ENCODE measurements around the gene CCIN. TPM values are rescaled to one million over a fixed set of nuclear protein-coding genes. Genes with fewer than 3 reads are reported as not detected.
"Not testable (repeated sequence)": the region's sequence is repeated elsewhere in the genome, so short reads cannot be mapped to it uniquely, and the experiment has no call there.

The CCIN gene
- not detected for polyA plus RNA-seq (2012; ENCODE audit: insufficient read depth, insufficient read length)

DNA sequence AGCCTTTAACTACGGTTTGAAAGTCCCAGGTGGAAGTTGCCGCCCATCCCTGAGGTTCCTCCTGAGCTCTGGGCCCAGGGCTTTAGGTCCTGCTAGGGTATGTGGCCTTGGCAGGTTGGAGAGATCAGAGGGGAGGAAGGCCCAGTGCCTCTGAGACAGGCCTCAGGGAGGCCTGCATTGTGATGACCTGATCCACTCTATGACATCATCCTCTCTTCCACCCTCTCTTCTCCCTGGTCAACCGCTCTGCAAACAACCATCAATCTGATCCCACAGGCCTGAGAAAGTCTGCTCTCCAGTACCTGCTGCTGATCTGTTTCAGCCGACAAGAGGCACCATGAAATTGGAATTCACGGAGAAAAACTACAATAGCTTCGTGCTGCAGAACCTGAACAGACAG is at the start of gene CCIN:
Gene CCIN, plus strand, starts transcription at position 223 of the 400 bp plus-strand sequence. Its CDS starts 115 bp downstream, at position 338.
- no peak for DNase-seq (ENCODE audit: low read depth, low spot score)
- no peak within 1 kb of the TSS for H3K4me3 ChIP-seq (ENCODE audit: low read length)

DNA sequence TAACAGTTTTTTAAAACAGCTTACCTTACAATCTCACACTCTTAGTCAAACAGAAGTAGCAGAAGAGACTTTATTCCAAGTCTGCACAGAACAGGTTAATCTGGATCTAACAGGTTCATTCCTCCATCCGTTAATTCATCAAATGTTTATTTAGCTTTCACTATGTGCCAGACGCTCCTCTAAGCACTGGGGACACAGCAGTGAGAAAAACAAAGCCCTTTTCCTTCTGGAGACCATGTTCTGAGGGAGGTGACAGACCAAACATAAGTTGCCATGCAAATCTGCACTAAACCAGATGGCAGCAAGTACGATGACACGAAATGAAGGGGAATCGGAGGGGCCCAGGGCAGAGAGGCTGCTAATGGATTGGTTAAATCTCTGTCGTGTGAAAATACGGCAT is 49.7 kb upstream of the CCIN start:
- H3K4me3 ChIP-seq (ENCODE audit: low read length) = no peak overlapping the region
- DNase-seq (ENCODE audit: low read depth, low spot score) = no peak

GRCh38 chr9:36120705-36121104 is 48.5 kb upstream of the CCIN start:
- DNase-seq (ENCODE audit: low read depth, low spot score) = no peak
- H3K4me3 ChIP-seq (ENCODE audit: low read length) = no peak overlapping the region

DNA sequence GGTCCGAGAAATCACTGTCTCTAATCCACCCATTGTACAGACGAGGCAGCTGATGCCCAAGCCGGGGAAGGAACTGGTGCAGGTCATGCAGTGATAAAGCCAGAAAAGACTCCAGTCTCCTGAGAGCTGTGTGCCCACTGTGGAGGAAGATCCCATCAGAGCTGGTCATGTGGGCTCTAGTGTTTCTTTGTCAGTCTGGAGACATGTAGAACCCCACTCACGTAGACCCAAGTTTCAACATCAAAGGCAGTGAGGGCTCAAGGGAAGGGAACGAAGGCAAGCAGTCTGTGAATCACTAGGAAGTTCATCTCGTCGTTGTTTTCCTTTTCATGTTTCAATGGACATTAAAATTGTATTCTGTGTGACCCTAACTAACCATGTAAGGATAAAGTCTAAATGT is 47.2 kb upstream of the CCIN start:
- H3K4me3 ChIP-seq (ENCODE audit: low read length) = no peak overlapping the region
- DNase-seq (ENCODE audit: low read depth, low spot score) = no peak

DNA sequence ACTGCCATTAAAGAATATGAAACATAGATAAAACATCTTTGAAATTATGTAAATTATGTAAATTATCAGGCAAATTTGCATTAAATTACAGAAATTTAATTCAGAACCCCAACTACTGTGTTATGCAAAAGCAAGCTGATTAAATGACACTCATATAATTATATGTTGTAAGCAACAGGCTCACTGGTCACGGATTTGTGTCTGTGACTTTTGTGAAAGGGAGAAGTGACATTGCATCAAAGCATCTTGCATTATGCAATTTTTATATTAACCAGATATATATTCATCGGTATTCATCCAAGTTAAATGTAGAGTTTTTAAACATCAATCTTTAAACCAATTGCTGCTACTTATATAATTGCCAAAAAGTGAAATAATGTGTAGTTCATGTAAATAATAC is 45.7 kb upstream of the CCIN start:
- DNase-seq (ENCODE audit: low read depth, low spot score) = no peak
- H3K4me3 ChIP-seq (ENCODE audit: low read length) = no peak overlapping the region

DNA sequence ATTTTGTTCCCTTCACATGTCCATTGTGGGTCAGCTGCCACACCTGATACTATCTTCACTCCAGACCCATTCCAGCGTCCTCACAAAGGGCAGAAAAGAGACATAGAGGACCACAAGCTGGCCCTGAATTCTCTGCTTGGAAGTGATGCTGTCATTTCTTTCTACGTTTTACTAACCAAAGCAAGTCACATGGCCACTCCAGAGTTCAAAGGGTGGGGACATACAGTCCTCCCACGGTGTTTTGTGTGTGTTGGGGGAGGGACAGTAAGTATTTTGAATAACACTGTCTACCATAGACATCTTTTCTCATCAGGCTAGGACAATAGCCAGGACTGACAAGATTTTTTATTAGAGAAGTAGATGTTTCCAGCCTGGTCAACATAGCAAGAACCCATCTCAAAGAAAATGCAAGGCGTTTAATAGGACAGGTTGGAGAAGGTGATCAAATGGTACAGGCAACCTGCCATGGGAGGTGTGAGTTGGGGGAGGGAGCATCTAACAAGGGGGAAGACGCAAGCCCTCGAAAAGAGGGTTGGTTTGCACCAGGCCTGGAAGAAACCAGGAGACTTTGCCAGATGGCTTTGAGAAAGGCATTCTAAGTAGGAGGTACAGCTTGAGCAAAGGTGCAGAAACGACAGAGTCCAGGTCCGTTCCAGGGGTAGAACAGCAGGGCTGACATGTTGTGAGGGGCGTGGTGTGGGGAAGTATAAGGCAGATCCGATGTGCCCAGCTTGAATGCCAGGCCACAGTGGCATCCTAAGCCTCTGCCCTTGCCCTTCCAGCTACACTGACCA is 43.9 kb upstream of the CCIN start:
- no peak overlapping the region for H3K4me3 ChIP-seq (ENCODE audit: low read length)
- no peak for DNase-seq (ENCODE audit: low read depth, low spot score)

DNA sequence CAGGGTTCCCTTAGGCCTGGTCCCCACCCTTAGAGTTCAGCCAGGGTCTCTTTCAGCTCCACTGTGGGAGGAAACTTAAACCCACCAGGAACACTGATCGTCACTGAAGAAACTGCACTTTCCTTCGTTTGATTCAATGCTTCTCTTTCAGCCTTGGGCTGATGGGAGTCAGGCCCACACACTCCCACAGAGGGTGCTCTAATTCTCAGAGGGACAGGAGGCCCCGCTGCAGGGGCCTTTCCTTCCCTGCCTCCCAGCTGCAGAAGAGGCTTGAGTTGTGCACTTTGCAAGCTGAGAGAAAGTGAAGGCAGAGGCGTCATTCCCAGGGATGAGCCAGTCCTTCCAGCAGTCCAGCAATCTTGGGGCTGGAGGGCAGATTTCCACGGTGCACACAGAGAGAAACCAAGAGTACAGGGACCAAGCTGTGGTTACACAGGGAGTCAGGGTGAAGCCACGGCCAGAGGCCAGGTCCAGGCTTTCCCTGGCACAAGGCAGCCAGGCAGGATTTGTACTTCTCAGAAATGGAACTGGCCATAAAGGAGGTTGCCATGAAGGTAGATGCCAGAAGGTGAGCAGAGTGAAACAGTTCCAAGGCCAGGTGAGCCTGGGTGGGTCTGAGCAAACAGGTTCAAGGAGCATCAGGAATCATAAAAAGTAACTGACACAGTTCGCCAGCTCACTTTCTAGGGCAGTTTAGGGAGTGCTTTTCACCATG is 43.0 kb upstream of the CCIN start:
- no peak overlapping the region for H3K4me3 ChIP-seq (ENCODE audit: low read length)
- DNase-seq (ENCODE audit: low read depth, low spot score) = no peak

DNA sequence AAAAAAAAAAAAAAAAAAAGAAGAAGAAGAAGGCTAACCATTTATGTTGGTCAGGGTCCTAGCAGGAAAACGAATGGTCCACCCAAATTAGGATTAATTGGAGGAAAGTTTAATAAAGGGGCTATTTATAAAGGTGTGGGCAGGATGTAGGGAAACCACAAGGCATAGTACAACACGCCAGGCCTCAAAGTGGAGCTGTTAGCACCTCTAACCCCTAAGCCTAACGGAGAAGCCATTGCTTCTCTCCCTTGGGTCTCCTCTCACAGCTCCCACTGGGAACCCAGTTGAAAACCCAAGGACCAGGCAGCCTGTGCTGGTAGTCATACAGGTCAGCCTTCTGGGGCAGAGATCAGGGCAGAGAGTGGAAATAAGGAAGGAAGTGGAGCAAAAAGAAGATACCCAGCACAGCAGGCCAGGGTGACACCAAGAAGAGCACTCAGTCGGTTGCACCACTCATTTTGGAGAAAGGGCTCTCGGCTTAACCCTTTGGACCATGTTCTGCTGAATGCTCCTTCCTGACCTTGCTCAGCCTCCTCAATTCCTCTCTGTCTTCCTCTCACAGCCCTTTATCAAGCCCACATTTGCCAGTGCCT is 41.4 kb upstream of the CCIN start:
- DNase-seq (ENCODE audit: low read depth, low spot score) = no peak

GRCh38 chr9:36128349-36128748 is 40.8 kb upstream of the CCIN start:
- H3K4me3 ChIP-seq (ENCODE audit: low read length) = no peak overlapping the region
- DNase-seq (ENCODE audit: low read depth, low spot score) = no peak

More for the DNA sequence above, 41.4 kb upstream of the CCIN start:
- H3K4me3 ChIP-seq (ENCODE audit: low read length) = no peak overlapping the region

DNA sequence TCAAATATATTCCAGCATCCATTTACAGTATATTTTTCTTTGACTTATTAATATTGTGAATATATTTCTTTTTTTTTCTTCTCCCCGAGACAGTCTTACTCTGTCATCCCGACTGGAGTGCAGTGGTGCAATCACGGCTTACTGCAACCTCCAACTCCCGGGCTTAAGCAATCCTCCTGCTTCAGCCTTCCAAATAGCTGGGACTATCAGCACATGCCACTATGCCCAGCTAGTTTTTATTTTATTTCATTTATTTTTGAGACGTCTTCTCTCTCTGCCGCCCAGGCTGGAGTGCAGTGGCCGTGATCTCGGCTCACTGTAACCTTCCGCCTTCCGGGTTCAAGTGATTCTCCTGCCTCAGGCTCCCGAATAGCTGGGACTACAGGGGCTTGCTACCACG is 40.0 kb upstream of the CCIN start:
- DNase-seq (ENCODE audit: low read depth, low spot score) = no peak
- H3K4me3 ChIP-seq (ENCODE audit: low read length) = no peak overlapping the region

- H3K4me3 ChIP-seq (ENCODE audit: low read length); DNase-seq (ENCODE audit: low read depth, low spot score): not testable (repeated sequence)
Observed at GRCh38 chr9:36131666-36132065, 37.5 kb upstream of the CCIN start.

DNA sequence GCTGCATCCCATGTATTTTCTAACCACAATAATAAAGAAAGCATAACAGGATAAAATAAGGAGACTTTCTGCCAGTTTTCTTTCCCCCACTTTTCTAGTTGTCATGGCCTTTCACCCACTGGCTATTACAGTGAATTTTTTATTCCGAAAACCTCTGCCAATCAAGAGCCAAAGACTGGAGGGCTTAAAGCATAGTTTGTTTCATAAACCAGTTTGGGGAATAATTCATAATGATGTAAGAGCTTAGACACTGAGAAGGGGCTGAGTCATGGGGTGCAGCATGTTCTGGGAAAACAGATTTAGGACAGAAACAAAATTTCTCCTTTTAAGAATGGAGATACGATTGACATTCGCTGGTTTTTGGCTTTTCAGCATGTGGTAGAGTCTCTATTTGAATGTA is 37.1 kb upstream of the CCIN start:
- H3K4me3 ChIP-seq (ENCODE audit: low read length) = no peak overlapping the region
- DNase-seq (ENCODE audit: low read depth, low spot score) = no peak

DNA sequence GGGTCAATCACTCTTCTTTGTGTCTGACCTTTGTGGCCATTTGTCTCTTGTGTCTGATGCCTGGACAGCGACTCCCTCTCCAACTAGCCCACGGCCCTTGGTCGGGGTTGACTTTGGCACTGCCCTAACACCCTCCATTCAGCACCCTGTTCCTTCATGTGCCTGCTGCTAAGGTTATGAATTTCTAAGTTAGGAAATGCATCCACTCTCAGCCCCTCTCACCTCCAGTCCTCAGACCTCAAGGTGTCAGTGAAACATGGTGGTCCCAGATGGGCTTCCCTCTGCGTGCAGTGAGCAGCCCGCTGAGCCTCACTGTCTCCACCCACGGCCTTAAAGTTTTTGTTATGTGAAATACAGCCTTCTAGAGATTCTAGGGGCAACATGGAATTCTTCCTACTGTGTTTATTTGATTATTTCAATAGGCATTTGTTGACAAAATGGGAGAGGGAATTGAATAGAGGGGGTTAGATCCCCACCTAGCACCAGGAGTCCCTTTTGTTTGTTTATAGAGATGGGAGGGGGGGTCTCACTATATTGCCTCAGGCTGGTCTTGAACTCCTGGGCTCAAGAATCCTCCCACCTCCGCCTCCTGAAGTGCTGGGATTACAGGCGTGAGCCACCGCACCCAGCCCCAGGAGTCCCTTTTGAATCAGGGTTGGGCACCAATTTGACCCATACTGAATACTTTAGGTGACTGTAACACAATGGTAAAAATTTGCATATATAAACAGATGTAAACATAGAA is 34.3 kb upstream of the CCIN start:
- no peak for DNase-seq (ENCODE audit: low read depth, low spot score)
- no peak overlapping the region for H3K4me3 ChIP-seq (ENCODE audit: low read length)

- no peak for DNase-seq (ENCODE audit: low read depth, low spot score)
- peak overlapping the region; percentile 65 for H3K4me3 ChIP-seq (ENCODE audit: low read length)
Observed at GRCh38 chr9:36135741-36136271, 33.4 kb upstream of the CCIN start.

GRCh38 chr9:36136272-36136893 is 32.8 kb upstream of the CCIN start, which contains the start of gene GLIPR2:
GLIPR2 (plus strand) TSS chr9:36136733; CDS start chr9:36136779, 46 bp downstream.
- peak within 1 kb of the TSS; percentile 65 for H3K4me3 ChIP-seq (ENCODE audit: low read length)
- peak; percentile 53 for DNase-seq (ENCODE audit: low read depth, low spot score)

DNA sequence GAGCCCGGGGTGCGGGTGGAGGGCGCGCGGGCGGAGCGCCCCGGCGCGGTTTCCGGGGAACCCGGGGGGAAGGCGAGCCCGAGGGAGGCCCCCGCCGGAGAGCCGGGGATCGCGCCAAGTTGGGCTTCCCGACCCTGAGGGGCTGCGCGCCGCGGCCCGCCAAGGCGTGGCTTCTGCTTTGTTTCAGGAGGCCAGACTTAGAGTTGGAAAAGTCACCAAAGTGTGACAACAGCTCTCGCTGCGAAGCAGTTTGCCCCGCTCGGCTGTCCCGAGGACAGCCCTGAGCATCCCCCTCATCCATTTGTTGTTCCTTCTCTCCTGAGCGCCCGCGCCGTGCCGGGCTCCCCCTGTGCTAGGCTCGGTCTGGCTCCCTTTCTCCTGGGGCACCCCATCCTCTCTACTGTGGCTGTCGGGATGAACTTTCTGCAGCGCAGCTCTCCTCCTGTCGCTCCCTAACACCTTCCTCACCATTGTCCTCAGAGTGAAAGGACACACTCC is 32.2 kb upstream of the CCIN start:
- H3K4me3 ChIP-seq (ENCODE audit: low read length) = peak overlapping the region; percentile 65
- no peak for DNase-seq (ENCODE audit: low read depth, low spot score)

- peak overlapping the region; percentile 65 for H3K4me3 ChIP-seq (ENCODE audit: low read length)
- DNase-seq (ENCODE audit: low read depth, low spot score) = no peak
Observed at GRCh38 chr9:36137392-36138004, 31.7 kb upstream of the CCIN start.

- DNase-seq (ENCODE audit: low read depth, low spot score) = no peak
- H3K4me3 ChIP-seq (ENCODE audit: low read length) = no peak overlapping the region
Observed at GRCh38 chr9:36138496-36138895, 30.7 kb upstream of the CCIN start.

Data from Jurkat, Clone E6-1 (cell line).